NCI-H526 treated with DMSO at 0.1 percent for 48 hours (cell line): ENCODE results near the gene ARHGEF25.
"Not testable (repeated sequence)": the region's sequence is repeated elsewhere in the genome, so short reads cannot be mapped to it uniquely, and the experiment has no call there.

Source experiments
- DNase-seq: peaks from one replicate; lab custom pipeline; 2025; lab: John Stamatoyannopoulos, UW

The ARHGEF25 gene

DNA sequence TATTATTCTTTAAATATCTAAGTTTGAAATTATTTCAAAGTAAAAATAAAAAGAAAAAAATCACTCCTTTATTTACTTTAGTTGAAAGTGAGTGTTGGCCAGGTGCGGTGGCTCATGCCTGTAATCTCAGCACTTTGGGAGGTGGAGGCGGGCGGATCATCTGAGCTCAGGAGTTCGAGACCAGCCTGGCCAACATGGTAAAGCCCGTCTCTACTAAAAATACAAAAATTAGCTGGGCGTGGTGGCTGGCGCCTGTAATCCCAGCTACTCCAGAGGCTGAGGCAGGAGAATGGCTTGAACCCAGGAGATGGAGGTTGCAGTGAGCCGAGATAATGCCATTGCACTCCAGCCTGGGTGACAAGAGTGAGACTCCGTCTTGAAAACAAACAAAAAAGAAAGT is 25.5 kb downstream of the ARHGEF25 start:
- not testable (repeated sequence) for DNase-seq

DNA sequence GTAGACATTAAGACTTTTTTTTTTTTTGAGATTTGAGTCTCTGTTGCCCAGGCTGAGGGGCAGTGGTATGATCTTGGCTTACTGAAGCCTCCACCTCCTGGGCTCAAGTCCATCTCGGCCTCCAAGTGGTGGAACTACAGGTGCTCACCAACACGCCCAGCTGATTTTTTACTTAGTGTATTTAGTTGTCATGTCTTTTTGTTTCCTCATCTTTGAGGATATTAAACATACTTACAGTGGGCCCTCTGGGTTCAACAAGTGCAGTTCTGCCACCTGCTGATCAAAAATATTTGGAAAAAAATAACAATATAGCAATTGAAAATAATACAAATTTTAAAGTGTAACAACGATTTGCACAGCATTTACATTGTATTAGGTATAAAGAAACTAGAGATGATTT is 26.1 kb downstream of the ARHGEF25 start:
- no peak for DNase-seq

DNA sequence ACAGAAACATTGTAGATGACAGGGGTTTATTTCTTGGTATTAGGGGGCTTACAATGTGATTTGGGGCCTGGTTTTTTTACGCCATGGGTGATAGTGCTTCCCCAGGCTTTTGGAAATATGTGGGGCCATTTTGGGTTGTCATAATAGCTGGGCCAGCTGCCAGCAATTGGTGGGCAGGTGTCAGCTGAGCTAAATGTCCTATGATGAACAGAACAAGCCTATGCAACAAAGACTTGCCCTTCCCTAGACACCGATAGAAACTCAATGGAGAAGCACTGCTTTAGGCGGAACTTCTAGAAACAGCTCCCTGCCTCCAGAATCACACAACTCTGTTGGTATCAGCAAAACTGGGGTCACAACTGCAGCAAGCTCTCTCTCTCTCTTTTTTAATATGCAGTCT is 26.9 kb downstream of the ARHGEF25 start:
- no peak for DNase-seq

DNA sequence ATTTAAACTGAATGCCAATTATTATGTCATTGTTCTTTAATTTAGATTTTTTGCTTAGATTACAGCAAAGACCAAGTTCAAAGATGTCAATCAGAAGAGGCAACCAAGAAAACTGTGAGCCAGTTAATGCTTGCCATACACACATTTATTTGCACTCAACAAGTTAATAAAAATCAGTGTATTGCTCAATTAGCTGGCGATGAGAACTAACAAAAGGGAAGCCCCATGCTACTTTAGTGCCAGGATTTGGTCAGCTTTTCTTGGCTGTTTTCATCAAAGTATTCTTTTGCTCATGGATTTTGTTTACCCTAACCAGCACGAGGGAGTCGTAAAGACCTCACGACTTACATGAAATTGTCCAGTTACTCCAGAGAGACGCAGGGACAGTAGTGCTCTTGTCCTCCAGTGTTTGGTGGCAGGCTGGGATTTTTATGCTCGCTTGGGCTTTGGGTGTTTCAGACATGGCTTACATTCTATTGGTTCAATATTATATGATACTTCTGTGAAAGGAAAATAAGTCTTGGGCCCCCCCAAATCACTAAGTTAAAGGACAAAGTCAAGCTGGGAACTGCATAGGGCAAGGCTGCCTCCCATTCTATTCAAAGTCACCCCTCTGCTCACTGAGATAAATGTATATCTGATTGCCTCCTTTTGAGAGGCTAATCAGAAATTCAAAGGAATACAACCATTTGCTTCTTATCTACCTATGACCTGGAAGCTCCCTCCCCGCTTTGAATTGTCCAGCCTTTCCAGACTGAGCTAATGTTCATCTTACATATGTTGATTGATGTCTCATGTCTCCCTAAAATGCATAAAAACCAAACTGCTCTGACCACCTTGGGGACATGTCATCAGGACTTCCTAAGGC is 29.2 kb downstream of the ARHGEF25 start:
- no peak for DNase-seq

DNA sequence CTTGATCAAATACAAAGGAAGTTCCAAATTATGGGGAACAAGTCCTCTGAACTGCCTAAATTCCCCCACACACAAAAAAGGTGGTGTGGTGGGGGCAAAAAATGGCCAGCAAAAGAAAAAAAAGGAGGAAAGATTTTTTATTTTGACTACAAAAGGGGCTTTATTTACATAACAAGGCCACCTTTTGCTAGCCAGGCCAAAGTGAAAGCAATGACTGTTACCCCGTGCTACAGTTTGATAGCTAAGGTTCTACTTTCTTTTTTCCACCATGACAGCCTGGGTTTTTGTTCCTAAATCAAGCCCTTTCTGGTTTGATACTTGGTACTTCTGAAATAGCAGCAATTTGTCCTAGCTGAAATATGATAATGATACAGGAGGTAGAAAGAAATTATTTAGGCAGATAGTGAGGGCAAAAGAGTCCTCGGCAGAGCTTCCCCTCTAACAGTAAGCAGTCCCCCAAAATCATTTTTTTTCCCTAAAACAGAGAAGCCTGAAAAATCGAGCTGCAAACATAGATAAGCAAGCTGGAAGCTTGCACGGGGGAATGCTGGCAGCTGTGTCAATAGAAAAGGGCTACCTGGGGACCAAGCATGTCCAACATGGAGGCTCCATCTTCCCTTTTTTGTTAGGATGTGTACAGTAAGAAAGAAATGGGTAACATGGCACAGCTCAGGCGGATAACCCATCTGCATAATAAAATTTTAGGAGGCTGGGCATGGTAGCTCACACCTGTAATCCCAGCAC is 30.6 kb downstream of the ARHGEF25 start:
- no peak for DNase-seq

DNA sequence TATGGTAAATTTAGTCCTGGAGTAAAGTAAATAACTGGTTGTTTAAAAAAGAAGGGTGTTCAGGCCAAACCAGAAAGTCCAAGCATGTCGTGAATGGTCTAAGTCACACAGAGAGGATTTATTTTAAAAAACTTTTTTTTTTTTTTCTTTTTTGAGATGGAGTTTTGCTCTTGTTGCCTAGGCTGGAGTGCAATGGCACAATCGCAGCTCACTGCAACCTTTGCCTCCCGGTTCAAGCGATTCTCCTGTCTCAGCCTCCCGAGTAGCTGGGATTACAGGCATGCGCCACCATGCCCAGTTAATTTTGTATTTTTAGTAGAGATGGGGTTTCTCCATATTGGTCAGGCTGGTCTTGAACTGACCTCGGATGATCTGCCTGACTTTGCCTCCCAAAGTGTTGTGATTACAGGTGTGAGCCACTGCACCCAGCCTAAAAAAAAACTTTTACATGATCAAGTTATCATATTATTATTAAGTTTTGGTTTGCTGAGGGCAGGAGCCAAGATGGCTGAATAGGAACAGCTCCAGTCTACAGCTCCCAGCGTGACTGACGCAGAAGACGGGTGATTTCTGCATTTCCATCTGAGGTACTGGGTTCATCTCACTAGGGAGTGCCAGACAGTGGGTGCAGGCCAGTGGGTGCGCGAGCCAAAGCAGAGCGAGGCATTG is 34.9 kb downstream of the ARHGEF25 start:
- DNase-seq = not testable (repeated sequence)

DNA sequence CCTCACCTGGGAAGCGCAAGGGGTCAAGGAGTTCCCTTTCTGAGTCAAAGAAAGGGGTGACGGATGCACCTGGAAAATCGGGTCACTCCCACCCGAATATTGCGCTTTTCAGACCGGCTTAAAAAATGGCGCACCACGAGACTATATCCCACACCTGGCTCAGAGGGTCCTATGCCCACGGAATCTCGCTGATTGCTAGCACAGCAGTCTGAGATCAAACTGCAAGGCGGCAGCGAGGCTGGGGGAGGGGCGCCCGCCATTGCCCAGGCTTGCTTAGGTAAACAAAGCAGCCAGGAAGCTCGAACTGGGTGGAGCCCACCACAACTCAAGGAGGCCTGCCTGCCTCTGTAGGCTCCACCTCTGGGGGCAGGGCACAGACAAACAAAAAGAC is 35.4 kb downstream of the ARHGEF25 start:
- DNase-seq = not testable (repeated sequence)

DNA sequence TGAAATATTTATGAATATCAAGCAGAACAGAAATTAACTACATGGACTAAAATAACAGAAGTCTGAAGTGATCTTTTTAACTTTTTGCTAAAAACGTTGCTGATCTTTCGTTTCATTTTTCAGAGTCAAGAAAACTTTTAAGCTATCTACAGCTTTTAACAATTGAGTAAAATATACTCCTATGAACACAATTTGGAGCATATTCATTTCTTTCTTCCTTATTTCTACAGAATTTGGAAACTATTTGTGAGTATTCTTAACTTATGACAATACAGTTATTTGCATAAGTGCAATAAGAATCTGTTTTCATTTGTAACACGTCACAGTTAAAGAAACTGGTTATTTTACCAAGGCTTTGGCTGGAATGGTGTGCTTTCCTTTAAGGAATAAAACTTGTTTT is 42.8 kb downstream of the ARHGEF25 start:
- no peak for DNase-seq

DNA sequence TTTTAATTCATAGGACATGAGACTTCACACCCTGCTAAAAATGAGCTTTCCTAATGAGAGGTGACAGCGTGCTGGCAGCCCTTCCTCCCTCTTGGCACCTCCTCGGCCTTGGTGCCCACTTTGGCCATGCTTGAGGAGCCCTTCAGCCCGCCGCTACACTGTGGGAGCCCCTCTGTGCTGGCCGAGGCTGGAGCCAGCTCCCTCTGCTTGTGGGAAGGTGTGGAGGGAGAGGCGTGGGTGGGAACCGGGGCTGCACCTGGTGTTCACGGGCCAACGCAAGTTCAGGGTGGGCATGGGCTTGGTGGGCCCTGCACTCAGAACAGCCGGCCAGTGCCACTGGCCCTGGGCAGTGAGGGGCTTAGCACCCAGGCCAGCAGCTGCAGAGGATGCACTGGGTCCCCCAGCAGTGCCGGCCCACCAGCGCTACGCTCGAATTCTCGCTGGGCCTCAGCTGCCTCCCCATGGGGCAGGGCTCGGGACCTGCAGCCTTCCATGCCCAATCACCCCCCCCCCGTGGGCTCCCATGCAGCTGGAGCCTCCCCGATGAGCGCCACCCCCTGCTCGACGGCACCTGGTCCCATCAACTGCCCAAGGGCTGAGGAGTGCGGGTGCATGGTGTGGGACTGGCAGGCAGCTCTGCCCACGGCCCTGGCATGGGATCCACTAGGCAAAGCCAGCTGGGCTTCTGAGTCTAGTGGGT is 44.5 kb downstream of the ARHGEF25 start:
- no peak for DNase-seq

DNA sequence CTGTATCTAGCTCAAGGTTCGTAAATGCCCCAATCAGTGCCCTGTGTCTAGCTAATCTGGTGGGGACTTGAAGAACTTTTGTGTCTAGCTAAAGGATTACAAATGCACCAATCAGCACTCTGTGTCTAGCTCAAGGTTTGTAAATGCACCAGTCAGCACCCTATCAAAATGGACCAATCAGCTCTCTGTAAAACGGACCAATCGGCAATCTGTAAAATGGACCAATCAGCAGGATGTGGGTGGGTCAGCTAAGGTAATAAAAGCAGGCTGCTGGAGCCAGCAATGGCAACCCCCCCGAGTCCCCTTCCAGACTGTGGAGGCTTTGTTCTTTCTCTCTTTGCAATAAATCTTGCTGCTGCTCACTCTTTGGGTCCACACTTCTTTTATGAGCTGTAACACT is 45.2 kb downstream of the ARHGEF25 start:
- not testable (repeated sequence) for DNase-seq

DNA sequence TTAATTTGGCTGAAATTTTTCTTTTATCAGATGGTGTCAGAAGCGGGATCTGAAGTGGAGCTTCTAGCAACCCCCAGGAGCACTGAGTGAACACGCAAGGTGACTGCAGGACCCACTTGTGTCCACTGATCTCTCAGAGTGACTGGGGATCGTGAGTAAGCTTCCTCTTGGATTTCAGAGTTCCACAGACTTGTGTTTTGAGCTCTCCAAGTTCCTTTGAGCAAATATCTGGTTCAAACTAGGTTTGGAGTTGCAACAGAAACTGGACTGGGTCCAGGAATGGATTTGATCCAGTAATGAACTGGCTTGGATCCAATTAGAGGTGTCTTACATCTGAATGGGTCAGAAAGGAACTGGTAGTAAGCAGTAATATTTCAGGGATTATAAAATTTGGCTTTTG is 46.5 kb downstream of the ARHGEF25 start:
- no peak for DNase-seq

DNA sequence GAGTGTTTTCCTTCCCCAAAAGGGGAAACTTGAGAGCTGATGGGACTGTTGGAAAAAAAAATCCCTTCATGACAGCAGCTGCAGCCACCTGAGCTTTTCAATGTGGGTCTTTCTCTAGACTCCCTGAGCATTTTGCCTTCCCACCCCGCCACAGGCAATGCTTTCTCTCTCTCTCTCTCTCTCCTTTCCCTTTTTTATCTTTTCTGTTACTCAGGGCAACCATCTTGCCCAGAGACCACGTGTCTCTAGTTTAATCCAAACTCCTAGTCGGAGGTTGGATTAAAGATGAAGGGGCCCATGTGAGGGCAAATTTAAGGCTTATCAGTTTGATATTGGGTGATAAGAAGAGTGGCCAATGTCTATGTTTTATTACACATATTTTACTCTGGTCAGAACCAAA is 47.7 kb downstream of the ARHGEF25 start:
- DNase-seq = no peak

DNA sequence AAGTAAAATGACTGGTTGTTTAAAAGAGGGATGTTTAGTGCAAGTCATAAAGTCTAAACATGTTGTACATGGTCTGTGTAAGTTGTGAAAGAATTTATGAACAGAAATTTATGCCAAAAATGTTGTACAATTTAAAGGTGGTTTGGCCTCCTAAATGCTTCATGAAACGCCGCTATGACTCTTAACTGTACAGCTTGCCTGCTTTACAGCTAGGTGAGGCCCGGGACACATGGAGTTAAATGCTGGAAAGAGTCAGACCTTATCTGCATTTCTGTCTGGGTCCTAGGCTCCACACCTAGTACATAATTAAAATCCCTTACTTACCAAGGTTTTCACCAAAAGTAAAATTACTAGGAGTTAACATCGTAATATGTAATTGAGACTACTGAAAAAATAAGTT is 50.1 kb downstream of the ARHGEF25 start:
- no peak for DNase-seq

DNA sequence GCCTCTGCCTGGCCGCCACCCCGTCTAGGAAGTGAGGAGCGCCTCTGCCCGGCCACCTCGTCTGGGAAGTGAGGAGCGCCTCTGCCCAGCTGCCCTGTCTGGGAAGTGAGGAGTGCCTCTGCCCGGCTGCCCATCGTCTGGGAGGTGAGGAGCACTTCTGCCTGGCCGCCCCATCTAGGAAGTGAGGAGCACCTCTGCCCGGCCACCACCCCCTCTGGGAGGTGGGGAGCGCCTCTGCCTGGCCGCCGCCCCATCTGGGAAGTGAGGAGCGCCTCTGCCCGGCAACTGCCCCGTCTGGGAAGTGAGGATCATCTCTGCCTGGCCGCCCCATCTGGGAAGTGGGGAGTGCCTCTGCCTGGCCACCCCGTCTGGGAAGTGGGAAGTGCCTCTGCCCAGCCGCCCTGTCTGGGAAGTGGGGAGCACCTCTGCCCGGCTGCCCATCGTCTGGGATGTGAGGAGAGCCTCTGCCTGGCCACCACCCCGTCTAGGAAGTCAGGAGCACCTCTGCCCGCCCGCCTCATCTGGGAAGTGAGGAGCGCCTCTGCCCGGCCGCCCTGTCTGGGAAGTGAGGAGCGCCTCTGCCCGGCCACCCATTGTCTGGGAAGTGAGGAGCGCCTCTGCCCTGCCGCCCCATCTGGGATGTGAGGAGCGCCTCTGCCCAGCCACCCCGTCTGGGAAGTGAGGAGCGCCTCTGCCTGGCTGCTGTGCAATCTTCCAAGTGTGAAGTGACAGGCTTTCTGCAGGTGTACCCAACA is 54.0 kb downstream of the ARHGEF25 start:
- DNase-seq = not testable (repeated sequence)
